ENCODE results near the gene OR2V1. TPM values are rescaled to one million over a fixed set of nuclear protein-coding genes. Genes with fewer than 3 reads are reported as not detected.
A peak's percentile ranks its signal among the peaks of the same experiment; 100 is the strongest.
"Not testable (repeated sequence)": the region's sequence is repeated elsewhere in the genome, so short reads cannot be mapped to it uniquely, and the experiment has no call there.

OR2V1 gene
- total RNA-seq, 1 experiment from 2014 or later = not detected

DNA sequence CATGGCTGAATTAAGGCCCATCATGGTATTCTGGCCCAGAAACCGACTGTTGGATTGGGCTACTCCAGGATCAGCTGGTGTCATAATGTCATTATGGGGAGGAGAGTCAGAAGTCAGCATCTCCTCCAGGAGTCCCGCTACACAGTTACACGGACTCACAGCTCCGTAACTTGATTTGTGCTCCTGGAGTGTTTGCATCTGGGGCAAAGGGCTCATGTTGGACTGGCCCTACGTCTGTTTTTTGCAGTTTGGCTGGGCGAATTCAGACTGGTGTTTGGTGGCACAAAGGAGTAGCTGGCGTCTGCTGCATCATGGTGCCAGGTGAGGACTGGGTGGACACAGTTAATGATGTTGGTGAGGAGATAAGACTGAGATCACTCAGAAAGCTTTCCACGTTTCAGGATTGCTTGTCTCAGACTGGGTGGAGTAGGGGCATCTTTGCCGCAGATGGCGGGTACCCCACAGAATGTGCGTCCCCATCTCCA, 31.3 kb downstream of the OR2V1 start:
- Histone ChIP-seq H3K4me2 (ENCODE audit: low read depth, low read length, poor library complexity, severe bottlenecking) (no peak overlapping the region), H3K27ac (ENCODE audit: low read length) (no peak overlapping the region), H3K27me3 (ENCODE audit: low read length) (no peaks in the 10 kb centered on the region), H3K79me2 (ENCODE audit: low read length) (no peaks in the 10 kb centered on the region), H3K9ac (ENCODE audit: low read length) (no peak overlapping the region), H3K4me3 (ENCODE audit: low read length) (no peak overlapping the region), H2AFZ (ENCODE audit: low read length) (no peak overlapping the region), H3K4me1 (ENCODE audit: low read length) (no peaks in the 10 kb centered on the region), H3K9me3 (ENCODE audit: low read length) (no peaks in the 10 kb centered on the region), H3K9me2 (replicated peaks; ENCODE audit: insufficient read depth, low read length) (no peaks in the 10 kb centered on the region), H3K36me3 (ENCODE audit: insufficient read depth, low read length) (no peaks in the 10 kb centered on the region), H4K20me1 (ENCODE audit: insufficient read depth, low read depth, low read length) (no peaks in the 10 kb centered on the region)
- DNase-seq = no peak

DNA sequence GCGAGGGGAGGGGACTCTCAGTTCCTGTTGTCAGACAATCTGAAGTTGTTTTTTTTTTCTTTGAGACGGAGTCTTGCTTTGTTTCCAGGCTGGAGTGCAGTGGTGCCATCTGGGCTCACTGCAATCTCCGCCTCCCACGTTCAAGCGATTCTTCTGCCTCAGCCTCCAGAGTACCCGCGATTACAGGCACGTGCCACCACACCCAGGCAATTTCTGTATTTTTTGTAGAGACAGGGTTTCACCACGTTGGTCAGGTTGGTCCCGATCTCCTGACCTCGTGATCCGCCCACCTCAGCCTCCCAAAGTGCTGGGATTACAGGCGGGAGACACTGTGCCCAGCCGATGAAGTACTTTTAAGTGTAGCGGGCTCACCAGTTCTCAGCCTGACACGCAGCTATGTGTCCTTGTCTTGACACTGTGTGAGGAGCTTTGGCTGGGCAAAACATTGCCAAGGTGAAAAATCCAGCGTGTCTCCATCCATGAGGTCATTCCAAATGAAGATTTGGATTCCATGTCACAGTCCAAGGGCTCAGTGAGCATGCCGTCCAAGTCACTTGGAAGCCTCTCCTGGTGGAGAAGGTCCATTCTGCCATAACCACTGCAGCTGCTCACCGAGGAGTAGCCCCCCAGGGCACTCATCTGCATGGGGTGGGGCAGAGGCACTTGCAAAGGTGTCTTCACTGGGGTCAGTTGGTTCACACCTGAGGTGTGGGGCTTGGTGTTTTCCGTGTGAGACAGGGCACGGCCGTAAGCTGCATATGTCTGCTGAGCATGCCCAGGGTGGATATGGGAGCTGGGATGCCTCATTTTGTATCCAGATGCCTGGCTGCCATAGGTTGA, 32.0 kb downstream of the OR2V1 start:
- no peaks in the 10 kb centered on the region for H4K20me1 ChIP-seq (ENCODE audit: insufficient read depth, low read depth, low read length)
- H3K9ac ChIP-seq (ENCODE audit: low read length) = no peak overlapping the region
- H3K27me3 ChIP-seq (ENCODE audit: low read length) = no peaks in the 10 kb centered on the region
- no peak overlapping the region for H3K27ac ChIP-seq (ENCODE audit: low read length)
- H3K4me2 ChIP-seq (ENCODE audit: low read depth, low read length, poor library complexity, severe bottlenecking) = no peak overlapping the region
- H3K4me3 ChIP-seq (ENCODE audit: low read length) = no peak overlapping the region
- DNase-seq = no peak
- H3K9me2 ChIP-seq (replicated peaks; ENCODE audit: insufficient read depth, low read length) = no peaks in the 10 kb centered on the region
- no peaks in the 10 kb centered on the region for H3K36me3 ChIP-seq (ENCODE audit: insufficient read depth, low read length)
- no peaks in the 10 kb centered on the region for H3K9me3 ChIP-seq (ENCODE audit: low read length)
- no peaks in the 10 kb centered on the region for H3K4me1 ChIP-seq (ENCODE audit: low read length)
- H2AFZ ChIP-seq (ENCODE audit: low read length) = no peak overlapping the region
- no peaks in the 10 kb centered on the region for H3K79me2 ChIP-seq (ENCODE audit: low read length)

GRCh38 chr5:181097759-181098491, 33.0 kb downstream of the OR2V1 start:
- H3K27ac ChIP-seq (ENCODE audit: low read length); DNase-seq; H3K4me1 ChIP-seq (ENCODE audit: low read length); H3K9me3 ChIP-seq (ENCODE audit: low read length); H3K79me2 ChIP-seq (ENCODE audit: low read length); H4K20me1 ChIP-seq (ENCODE audit: insufficient read depth, low read depth, low read length); H3K9me2 ChIP-seq (replicated peaks; ENCODE audit: insufficient read depth, low read length); H3K27me3 ChIP-seq (ENCODE audit: low read length); H3K36me3 ChIP-seq (ENCODE audit: insufficient read depth, low read length); H3K9ac ChIP-seq (ENCODE audit: low read length); H3K4me3 ChIP-seq (ENCODE audit: low read length); H2AFZ ChIP-seq (ENCODE audit: low read length); H3K4me2 ChIP-seq (ENCODE audit: low read depth, low read length, poor library complexity, severe bottlenecking): not testable (repeated sequence)

DNA sequence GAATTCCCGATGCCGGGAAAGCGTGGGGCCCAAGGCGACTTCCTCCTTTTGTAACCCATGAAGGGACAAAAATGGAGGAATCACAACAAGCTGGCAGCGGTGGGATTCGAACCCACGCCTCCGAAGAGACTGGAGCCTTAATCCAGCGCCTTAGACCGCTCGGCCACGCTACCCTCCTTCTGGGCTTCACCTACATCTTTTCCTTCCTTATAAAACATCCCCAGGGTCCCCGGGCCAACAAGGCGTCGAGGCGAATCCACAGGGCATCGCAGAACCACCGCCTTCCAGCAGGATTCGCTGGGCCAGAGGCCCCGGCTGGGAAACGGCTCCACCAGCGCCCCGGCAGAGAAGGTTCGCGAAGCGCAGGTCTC, 33.6 kb downstream of the OR2V1 start:
- DNase-seq = not testable (repeated sequence)

DNA sequence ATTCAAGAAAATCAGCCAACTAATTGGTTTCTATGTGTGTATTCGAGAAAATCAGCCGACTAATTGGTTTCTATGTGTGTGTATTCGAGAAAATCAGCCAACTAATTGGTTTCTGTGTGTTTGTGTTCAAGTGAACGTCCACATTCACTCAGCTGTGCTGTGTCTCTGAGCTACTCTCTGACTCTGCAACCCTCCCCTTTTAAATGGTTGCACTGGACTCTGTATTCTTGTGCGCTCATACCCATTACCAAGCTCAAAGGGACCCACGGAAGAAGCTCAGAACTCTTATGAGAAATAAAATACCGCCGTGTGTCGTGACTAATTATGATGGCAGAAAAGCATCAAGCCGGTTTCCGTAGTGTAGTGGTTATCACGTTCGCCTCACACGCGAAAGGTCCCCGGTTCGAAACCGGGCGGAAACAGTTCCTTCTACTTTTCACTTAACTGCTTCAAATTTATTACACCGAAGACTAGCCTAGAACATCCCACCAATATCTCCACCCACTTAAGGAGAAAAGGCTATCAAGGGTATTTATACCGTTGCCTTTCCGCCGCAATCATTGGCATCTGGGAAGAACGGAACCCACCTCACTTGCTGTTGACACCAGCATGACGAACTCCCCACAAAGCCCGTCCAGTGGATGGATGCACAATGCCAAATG, 34.1 kb downstream of the OR2V1 start:
- H3K4me3 ChIP-seq (ENCODE audit: low read length); H3K4me2 ChIP-seq (ENCODE audit: low read depth, low read length, poor library complexity, severe bottlenecking); H4K20me1 ChIP-seq (ENCODE audit: insufficient read depth, low read depth, low read length); H2AFZ ChIP-seq (ENCODE audit: low read length); H3K4me1 ChIP-seq (ENCODE audit: low read length); H3K79me2 ChIP-seq (ENCODE audit: low read length); DNase-seq; H3K9ac ChIP-seq (ENCODE audit: low read length); H3K9me2 ChIP-seq (replicated peaks; ENCODE audit: insufficient read depth, low read length); H3K27ac ChIP-seq (ENCODE audit: low read length); H3K36me3 ChIP-seq (ENCODE audit: insufficient read depth, low read length); H3K27me3 ChIP-seq (ENCODE audit: low read length); H3K9me3 ChIP-seq (ENCODE audit: low read length): not testable (repeated sequence)

More for the DNA sequence above, 33.6 kb downstream of the OR2V1 start:
- H3K9me3 ChIP-seq (ENCODE audit: low read length); H3K4me1 ChIP-seq (ENCODE audit: low read length); H2AFZ ChIP-seq (ENCODE audit: low read length); H3K9me2 ChIP-seq (replicated peaks; ENCODE audit: insufficient read depth, low read length); H3K27me3 ChIP-seq (ENCODE audit: low read length); H3K79me2 ChIP-seq (ENCODE audit: low read length); H3K27ac ChIP-seq (ENCODE audit: low read length); H3K36me3 ChIP-seq (ENCODE audit: insufficient read depth, low read length); H4K20me1 ChIP-seq (ENCODE audit: insufficient read depth, low read depth, low read length); H3K4me2 ChIP-seq (ENCODE audit: low read depth, low read length, poor library complexity, severe bottlenecking); H3K9ac ChIP-seq (ENCODE audit: low read length); H3K4me3 ChIP-seq (ENCODE audit: low read length): not testable (repeated sequence)

GRCh38 chr5:181095162-181095561, 35.8 kb downstream of the OR2V1 start:
- not testable (repeated sequence) for H3K27ac ChIP-seq (ENCODE audit: low read length); H3K4me1 ChIP-seq (ENCODE audit: low read length); H3K27me3 ChIP-seq (ENCODE audit: low read length); H3K9me3 ChIP-seq (ENCODE audit: low read length); H3K9me2 ChIP-seq (replicated peaks; ENCODE audit: insufficient read depth, low read length); H3K36me3 ChIP-seq (ENCODE audit: insufficient read depth, low read length); H3K4me2 ChIP-seq (ENCODE audit: low read depth, low read length, poor library complexity, severe bottlenecking); H2AFZ ChIP-seq (ENCODE audit: low read length); DNase-seq; H3K9ac ChIP-seq (ENCODE audit: low read length); H3K4me3 ChIP-seq (ENCODE audit: low read length); H3K79me2 ChIP-seq (ENCODE audit: low read length); H4K20me1 ChIP-seq (ENCODE audit: insufficient read depth, low read depth, low read length)

GRCh38 chr5:181092428-181092827, 38.5 kb downstream of the OR2V1 start:
- Histone ChIP-seq H3K9me3 (ENCODE audit: low read length) (no peaks in the 10 kb centered on the region), H3K4me3 (ENCODE audit: low read length) (no peak overlapping the region), H2AFZ (ENCODE audit: low read length) (no peak overlapping the region), H3K4me1 (ENCODE audit: low read length) (no peaks in the 10 kb centered on the region), H3K79me2 (ENCODE audit: low read length) (no peaks in the 10 kb centered on the region), H3K27ac (ENCODE audit: low read length) (no peak overlapping the region), H4K20me1 (ENCODE audit: insufficient read depth, low read depth, low read length) (no peaks in the 10 kb centered on the region), H3K36me3 (ENCODE audit: insufficient read depth, low read length) (no peaks in the 10 kb centered on the region), H3K27me3 (ENCODE audit: low read length) (no peaks in the 10 kb centered on the region), H3K4me2 (ENCODE audit: low read depth, low read length, poor library complexity, severe bottlenecking) (no peak overlapping the region), H3K9ac (ENCODE audit: low read length) (no peak overlapping the region), H3K9me2 (replicated peaks; ENCODE audit: insufficient read depth, low read length) (no peaks in the 10 kb centered on the region)
- no peak for DNase-seq

DNA sequence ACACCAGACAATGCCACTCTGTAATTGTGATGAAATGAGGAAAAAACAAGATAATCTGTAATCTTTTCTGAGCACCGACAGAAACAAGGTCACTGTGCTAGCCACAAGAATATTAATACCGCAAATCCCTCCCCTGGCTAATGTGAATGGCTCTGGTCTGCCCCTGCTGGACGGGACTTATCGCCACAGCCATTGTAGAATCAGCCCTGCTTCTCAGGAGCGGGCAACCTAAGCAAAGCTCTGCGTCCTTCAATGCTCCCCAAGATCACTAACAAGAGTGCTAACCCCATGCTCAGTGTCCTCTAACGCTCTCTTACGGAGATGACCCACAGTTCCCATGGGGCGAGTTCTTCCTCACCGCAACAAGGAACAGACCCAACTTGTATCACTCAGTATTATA, 42.7 kb downstream of the OR2V1 start:
- H3K4me1 ChIP-seq (ENCODE audit: low read length) = no peaks in the 10 kb centered on the region
- no peaks in the 10 kb centered on the region for H3K9me2 ChIP-seq (replicated peaks; ENCODE audit: insufficient read depth, low read length)
- H4K20me1 ChIP-seq (ENCODE audit: insufficient read depth, low read depth, low read length) = no peaks in the 10 kb centered on the region
- no peak overlapping the region for H3K4me2 ChIP-seq (ENCODE audit: low read depth, low read length, poor library complexity, severe bottlenecking)
- no peaks in the 10 kb centered on the region for H3K79me2 ChIP-seq (ENCODE audit: low read length)
- no peak overlapping the region for H2AFZ ChIP-seq (ENCODE audit: low read length)
- H3K36me3 ChIP-seq (ENCODE audit: insufficient read depth, low read length) = no peaks in the 10 kb centered on the region
- no peaks in the 10 kb centered on the region for H3K27me3 ChIP-seq (ENCODE audit: low read length)
- H3K9me3 ChIP-seq (ENCODE audit: low read length) = no peaks in the 10 kb centered on the region
- H3K27ac ChIP-seq (ENCODE audit: low read length) = no peak overlapping the region
- no peak overlapping the region for H3K9ac ChIP-seq (ENCODE audit: low read length)
- peak; percentile 69 for DNase-seq
- no peak overlapping the region for H3K4me3 ChIP-seq (ENCODE audit: low read length)

All from Karpas-422 (cell line).